Head of caudate nucleus (tissue), 42 donors: ENCODE measurements around the gene PDGFA.
A peak's percentile ranks its signal among the peaks of the same experiment; 100 is the strongest.

Experiments used
- DNase-seq, 42 donors: peaks; one replicate each; pipeline versions ENCODE4 v3.0.0 to v3.0.0-alpha.2; 2020 to 2021; ENCODE audit warnings: mixed read lengths in 7 of 42
- intact Hi-C: fragments of 100-400 bp; cut with DNase I; formaldehyde crosslinking; loops from one replicate; pipeline ENCODE4 v1.15.0; 2022

PDGFA gene

DNA sequence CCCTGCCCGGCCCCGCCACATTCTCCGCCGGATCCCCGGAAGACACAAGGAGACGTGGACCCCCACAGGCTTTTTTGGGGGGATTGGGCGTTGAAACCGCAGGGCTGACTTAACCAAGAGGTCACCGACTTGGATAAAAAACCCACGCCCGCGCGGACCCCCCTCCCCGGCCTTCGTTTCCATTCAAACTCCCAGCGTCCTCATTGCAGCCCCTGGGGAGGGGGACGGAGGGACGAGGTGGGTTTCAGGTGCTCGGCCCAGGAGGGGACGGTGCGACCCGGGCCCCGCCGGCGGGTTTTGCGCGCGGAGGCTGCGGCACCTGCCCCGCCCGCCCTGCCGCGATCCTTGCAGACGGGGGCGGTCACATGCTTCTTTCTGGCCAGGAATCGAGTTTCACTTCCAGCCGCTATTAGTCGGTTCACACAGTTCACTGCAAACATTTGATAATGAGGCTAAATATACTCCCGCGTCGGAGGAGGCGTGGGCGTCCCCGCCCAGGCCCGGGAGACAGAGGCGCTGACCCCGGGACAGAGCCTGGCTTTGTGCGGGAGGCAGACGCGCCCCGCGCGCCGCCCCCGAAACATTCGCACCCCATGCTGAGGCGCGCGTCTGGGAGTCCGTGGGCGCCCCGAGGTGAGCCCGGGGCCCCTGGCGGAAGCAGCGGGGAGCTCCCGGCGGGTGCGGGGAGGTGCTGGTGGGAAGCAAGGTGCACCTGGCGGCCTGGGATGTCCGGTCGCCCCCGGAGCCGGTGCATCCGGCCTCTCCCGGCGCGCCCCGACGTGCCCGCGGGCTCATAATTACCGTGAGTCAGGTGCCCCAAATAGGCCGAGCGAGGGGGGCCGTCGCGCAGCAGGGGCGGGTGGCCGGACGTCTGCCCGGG lies 2.7 kb upstream of the PDGFA start:
- intact Hi-C loops: loop anchor here (5.0 to 10.0 kb wide), 3 partner anchors 72 to 205 kb away; partner anchors contain the start of genes DNAAF5 and PRKAR1B
- DNase-seq: peak in 39 of 42 donors; percentile 32 to 84 (median 59)

DNA sequence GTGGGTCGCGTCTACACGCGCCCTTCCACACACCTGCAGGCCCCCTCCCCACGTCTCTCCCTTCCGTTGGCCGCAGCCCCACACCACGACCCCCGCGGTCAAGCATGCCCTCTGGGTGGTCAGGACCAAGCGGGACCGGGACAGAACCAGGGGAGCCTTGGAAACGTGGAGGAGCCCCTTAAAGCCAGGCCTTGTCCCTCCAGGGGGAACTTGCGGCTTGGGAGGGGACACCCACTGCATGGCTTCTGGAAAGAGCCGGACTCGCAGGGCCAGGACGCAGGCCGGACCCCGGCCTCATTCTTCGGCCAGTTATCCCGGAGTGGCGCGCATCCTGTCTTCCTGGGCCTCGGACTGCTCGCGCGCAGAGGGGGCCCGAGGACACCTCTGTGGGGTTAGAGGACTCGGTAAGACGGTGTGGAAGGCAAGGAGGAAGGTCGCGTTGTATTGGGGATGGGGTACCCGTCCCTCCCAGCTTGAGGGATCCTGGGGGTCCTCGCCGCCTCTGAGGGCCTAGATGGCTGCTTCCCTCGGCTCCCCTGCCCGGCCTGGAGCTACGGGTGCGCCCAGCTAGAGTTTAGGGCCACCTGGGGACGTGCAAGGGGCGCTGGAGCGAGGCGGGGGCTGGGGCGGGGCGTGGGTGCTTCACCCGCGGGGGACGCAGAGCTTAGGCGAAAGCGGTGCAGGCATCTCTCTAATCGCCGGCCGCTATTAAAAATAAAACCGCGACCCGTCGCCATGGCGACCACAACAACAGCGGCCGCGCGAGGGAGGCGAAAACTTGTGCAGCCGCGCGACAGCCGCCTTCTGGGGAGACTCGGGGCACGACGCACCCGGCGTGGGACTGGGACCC lies 1.8 kb upstream of the PDGFA start:
- intact Hi-C loops: loop anchor here (5.0 to 10.0 kb wide), 3 partner anchors 73 to 206 kb away; partner anchors contain the start of genes DNAAF5 and PRKAR1B
- peak in 28 of 42 donors; percentile 23 to 67 (median 45) for DNase-seq

DNA sequence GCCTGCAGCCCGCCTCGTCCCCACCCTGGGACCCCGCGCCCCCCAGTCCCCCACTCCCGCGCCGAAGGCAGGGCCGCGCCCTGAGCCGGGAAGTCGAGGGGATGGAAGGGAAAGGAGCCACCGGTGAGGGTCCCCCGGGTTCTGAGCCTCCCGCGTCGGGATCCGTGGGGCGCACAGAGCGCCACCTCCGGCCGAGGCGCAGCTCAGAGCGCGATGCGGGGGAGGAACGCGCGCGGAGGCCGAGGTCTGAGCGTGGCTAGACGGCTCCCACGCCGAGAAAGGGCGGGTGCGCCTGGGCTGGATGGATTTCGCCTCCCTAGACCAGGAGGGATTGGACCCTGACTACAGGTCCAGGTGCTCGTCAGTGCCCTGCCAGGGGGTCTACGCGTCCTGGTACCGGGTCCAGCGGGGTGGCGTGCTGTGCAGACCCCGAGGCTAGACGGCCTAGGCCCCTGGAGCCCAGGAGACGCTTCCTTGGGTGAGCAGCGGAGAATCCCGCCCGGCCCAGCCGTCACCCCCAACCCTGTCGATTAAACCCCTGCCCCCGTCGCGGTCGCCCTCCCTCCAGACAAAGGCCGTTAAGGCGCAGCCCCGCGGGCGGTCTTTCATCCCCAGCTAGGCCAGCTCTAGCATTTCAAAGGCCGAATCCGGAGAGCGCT lies 986 bp upstream of the PDGFA start:
- DNase-seq: peak in 21 of 42 donors; percentile 14 to 65 (median 47)
- intact Hi-C loops: loop anchor here (5.0 to 10.0 kb wide), 3 partner anchors 74 to 207 kb away; partner anchors contain the start of genes DNAAF5 and PRKAR1B

DNA sequence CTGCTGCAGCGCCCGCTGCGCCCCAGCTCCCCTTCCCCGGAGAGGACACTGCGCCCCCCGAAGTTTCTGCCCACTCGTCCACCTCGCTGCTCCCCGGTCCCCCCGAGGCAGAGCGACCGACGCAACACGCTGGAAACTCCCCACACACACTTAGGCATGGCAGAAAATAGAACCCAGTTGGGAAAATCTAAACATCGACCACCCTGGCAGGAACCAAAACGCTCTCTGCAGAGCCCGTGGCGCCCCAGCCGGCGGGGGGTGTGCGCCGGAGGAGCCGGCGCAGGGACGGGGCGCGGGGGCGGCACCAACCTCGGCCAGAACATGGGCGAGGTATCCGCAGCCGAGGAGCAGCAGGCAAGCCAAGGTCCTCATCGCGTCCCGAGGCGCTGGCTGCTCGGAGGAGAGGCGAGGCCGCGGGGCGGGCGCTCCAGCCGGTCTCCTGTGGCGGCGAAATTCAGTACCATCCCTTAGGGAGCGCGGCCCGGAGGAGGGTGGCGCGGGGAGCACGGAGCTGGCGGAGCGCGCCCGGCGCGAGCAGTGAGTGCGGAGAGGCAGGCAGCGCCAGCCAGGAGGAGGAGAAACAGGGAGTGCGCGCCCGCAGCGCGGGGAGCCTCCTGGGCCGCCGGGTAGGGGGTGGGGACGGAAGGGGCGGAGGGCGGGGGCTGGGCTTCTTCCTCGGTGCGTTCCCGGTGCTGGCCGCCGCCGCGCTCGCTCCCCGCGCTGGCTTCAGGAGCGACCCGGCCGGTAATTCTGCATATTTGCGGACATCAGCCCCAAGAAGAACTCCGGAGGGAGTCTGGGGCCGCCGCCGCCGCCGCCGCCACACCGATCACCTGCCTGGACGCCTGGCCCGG lies 789 bp downstream of the PDGFA start:
- intact Hi-C loops: no loop called here
- DNase-seq: peak; percentile 64 to 95 (median 88)

DNA sequence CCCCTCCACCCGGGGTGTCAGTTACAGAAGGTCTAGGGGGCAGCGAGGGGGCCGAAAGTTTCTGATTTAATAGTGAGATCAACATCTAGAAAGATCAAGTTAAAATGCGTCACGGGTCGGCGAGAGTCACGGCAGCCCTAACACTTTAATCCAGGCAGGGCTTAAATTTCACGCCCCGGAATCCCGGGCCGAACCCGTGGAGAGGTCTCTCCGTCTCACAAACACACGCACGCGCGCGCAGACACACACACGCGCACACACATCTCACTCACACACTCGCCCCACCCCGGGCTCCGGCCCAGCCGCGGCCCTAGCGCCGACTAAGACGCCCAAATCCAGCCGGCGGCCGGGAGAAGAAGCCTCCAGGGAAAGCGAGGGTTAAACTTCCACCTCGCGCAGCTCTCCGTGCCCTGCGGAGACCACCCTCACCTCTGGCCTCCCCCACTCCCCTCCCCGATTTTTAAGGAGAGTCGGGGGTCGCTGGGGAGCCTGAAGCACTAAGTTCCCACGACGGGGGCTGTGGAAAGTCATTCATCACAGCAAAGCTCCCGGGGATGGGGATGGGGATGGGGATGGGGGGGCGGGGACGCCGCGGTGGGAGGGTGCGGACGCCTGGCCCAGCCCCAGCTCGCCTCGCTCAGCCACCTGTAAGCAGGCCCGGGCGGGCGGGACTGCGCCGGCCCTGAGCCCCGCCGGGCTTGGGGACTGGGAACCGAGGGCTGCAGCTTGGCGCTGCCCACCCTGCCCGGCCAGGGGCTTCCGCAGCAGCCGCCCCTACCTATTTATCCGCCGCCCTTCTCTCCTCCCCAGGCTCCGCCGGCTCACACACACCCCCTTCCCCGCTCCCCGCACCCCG lies 1.6 kb downstream of the PDGFA start:
- DNase-seq: peak; percentile 44 to 87 (median 76)
- intact Hi-C loops: no loop called here

DNA sequence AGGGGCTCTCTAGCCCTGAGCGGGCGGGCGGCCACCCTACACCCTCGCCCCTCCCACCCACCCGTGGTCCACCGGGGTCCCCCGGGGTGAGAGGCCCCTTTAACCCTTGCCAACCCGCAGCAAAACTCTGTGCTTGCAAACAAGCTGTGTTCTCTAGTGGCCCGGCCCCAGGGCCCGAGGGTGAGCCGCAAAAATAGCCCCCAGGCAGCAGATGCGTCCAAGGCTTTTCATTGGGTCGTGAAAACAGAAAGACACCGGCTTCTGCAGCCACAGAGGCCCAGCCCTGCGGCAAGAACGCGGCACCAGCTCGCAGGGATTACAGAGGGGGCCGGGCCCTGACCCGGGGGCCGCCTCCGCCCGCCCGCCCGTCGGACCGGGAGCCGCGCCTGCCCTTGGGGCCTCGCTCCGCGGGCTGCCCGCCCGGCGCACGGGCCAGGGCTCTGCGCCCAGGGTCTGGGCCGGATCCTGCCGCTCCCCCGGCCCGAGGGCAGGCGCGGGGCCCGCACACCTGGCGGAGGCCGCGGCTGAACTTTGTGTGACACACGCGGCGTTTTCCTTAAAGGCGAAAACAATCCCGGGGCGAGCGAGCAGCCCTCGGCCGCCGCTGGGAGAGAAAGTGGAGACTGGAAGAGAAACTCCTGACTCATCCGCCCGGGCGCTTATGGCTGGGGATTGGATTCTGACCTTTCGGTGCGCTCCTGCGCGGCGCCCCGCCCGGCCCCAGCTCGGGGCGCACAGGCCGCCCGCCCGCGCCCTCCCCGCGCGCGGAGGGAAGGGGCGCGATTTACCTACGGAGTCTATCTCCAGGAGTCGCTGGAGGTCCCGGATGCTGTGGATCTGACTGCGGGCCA lies 2.8 kb downstream of the PDGFA start:
- peak in 25 of 42 donors; percentile 9 to 73 (median 41) for DNase-seq
- intact Hi-C loops: no loop called here

DNA sequence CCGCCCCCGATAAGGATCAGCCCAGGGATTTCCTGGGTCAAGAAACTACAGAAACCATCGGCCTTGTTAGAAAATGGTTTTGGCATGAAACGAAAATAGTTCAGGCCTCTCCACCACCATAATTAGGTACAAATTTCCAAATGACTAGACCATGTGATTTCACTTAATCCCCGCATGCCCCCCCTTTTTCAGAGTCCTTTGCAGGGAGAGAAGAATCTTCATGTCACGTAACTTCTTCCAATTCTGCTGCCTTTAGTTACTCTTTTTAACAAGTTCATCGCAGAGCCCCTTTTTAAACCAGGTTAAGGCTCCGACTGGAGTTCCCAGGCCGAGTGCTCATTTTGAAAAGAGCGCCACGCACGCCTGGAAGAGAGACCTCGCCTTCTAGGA lies 3.4 kb downstream of the PDGFA start:
- intact Hi-C loops: no loop called here

DNA sequence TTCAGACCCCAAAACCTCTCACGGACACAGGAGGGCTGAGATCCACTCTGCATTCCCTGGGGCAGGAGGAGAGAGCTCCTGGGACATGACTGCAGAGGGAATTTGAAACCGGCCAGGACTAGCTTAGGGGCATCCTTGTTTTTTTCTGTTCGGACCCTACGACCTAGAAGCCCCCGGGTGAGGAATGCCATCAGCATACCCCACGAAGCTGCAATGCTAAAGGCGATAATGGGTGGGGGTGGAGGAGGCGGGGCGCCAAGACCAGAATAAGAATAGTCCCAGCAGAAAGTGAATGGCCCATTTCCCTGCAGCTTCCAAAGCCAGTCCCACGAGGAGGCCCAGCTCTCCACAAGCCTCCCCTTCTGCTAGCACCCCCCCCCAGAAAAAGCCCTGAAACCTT lies 4.0 kb downstream of the PDGFA start:
- intact Hi-C loops: no loop called here

More for the DNA sequence above, 3.4 kb downstream of the PDGFA start:
- no peak for DNase-seq

DNA sequence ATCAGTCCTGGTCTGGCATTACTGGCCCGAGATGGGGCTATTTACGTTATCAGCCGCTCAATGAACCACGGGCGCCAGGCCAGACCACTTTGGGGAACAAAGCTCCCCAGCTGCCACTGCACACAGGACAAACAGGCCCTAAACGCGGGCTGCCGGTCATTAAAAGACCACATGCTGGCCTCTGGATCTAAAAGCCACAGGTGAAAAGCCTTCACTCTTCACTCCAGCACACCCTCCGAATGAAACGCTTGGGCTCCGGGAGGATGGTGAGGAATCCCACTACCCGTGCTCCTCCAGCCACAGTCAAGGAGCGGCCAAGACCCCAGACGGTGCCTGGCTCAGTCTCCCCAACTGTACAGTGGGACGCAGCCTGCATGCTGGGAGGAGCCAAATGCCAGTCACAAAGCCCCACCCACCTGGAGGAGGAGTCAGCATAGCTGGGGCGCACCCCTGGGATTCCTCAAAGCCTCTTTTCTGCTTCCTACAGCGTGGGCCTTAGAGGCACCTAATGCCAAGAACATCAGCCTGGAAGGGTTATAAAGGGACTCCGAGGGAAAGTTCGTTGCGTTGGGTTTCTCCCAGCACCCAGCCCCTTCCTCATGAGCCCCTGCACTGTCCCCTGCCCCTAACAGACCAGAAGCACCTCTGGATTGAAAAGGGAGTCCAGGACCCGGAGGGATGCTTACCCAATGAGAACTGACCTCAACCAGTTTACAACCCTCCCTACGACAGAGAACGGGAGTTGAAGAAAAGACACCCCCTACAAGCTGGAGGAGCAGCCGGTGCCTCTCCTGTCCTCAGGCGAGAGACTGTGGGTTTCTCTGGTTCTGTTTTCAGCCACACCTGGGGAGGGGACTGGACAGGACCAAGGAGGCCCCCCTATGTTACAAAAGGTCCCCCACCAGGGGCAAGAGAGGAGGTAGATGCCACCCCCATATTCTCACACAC lies 4.7 kb downstream of the PDGFA start:
- intact Hi-C loops: no loop called here

More for the DNA sequence above, 4.0 kb downstream of the PDGFA start:
- DNase-seq: no peak

DNA sequence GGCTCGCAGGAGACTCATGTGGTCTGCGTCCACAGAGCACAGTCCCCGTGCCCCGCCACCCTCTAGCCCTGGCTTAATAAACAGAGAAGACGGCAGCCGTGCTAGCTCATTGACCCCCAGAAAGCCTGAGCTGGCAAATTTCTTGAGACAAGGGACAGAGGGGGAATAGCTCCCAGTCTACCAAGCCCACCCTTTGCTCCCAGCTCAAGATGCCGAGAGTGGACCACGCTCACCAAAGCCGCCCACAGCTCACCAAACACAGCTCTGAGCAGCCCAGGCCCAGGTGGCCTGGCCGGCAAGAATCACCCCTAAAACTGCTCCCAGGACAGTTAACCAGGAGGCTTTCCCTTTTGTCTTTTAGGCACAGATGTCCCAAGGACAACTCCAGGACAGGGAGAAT lies 5.4 kb downstream of the PDGFA start:
- DNase-seq: no peak
- intact Hi-C loops: no loop called here

More for the DNA sequence above, 4.7 kb downstream of the PDGFA start:
- DNase-seq: peak; percentile 54 to 91 (median 78)

DNA sequence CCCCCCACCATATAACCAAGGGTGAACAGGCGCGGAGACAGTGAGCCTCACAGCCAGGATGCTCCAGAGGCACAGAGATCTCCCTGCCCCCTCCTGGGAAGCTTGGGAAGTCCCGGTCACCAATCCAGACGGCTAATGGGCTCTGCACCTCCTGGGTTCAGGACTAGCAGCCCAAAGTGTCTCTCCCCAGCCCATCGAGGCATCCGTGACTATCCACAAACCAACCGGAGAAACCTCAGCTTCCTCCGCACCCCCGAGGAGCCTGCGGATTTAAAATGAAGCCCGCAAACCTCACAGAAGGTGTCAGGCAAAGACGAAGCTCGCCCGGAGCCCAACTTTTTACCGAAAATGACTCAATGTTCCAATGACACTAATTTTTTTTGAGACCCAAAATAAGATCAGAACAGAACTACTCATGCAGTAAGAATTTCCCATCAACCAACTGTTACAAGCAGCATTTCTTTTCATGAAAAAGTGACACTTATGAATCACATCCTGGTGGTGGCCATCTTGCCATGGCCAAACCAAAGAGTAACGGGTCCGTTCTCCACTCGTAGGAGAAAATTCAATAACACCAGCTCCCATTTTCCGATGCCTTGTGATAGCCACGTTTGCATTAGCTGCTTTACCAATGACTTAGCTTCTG lies 6.0 kb downstream of the PDGFA start:
- intact Hi-C loops: no loop called here
- peak in 8 of 42 donors; percentile 21 to 55 (median 48) for DNase-seq

DNA sequence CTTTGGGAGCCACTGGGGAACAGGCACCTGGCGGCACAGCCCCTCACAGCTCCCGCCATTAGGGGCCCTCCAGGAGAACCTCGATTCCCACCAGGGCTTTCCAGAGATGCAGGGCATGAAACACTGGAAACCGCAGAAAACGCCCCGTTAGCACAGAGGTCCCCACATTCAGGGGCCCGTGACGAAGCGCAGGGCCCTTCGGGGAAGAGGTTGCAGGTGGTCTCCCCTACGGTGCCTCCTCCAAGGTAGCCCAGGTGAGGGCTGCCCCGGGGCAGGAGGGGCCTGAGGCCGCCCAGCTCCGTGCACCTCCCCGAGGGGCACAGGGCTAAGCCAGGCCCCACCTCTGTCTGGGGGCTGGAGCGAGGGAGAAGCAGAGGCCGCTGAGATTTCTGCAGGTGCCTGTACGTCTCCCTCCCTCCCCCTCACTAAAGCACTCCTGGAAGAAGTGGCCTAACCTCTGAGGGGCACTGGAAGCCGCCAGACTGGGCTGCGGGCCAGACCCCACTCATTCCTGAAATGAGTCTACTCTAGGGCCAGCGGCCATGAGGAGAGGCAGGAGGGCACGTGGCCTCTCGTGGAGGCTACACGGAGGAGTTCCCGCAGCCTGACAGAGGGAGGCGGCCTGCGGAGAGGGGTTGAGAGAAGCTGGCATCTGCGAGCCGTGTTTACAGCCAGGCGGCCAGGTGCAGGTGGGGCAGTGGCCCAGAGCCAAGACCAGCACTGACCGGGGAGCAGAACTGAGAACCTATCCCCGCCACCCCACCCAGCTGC lies 6.9 kb downstream of the PDGFA start:
- no peak for DNase-seq
- intact Hi-C loops: no loop called here

DNA sequence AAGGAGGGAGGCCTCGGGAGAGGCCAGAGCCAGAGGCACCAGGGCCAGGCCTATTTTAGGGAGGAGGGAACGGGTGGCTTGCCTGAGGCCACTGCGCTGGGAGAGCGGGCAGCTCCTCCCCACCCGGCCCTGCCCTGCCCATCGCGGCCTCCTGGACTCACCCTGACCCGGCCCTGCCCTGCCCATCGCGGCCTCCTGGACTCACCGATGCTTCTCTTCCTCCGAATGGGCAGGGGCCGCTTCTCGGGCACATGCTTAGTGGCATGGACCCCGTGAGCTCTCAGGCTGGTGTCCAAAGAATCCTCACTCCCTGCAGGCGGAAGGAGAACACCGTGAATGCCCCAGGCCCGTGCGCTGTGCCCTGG lies 7.5 kb downstream of the PDGFA start:
- DNase-seq: no peak
- intact Hi-C loops: no loop called here
